ENCODE data around the gene AKR1C3.

Gene AKR1C3

DNA sequence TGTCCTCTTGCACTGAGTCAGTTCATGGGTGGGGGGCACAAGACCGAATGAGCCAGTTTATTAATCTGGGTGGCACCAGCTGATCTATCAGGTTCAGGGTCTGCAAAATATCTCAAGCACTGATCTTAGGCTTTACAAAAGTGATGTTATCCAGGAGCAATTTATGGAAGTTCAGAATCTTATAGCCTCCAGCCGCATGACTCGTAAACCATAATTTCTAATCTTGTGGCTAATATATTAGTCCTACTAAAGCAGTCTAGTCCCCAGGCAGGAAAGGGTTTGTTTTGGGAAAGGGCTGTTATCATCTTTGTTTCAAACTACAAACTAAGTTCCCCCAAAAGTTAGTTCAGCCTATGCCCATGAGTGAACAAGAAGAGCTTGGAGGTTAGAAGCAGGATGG is 56.9 kb downstream of the AKR1C3 start:
- H3K4me3 ChIP-seq (ENCODE audit: low read depth, low read length), result no peak overlapping the region
- no peak for DNase-seq (ENCODE audit: low read depth, low spot score)
- ChIA-PET POLR2A (no interaction called here), CTCF (no interaction called here)
- no peak for TF ChIP-seq CTCF (IDR thresholded peaks at IDR 0.05; ENCODE audit: insufficient read depth, low read length, missing control alignments)

DNA sequence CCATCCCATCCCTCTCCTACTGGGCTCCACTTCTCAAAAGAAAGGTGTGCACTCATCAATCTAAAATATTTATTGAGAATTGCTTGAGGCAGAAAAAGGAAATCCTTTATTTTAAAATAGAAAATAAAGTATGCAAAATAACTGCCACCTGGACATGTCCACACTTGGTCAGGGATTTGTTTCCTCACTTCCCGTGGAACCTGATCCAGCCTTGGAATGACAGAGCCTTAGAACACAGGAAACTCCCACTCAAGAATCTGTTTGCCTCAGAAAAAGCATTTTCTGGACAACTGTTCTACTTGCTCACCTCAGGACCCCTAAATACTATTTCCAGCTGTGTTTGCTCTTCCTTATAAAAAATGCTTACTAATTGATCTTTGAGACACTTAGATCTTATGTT is 61.7 kb downstream of the AKR1C3 start:
- no peak for DNase-seq (ENCODE audit: low read depth, low spot score)
- ChIA-PET CTCF (no interaction called here), POLR2A (no interaction called here)
- no peak for TF ChIP-seq CTCF (IDR thresholded peaks at IDR 0.05; ENCODE audit: insufficient read depth, low read length, missing control alignments)
- H3K4me3 ChIP-seq (ENCODE audit: low read depth, low read length), result no peak overlapping the region
